K562 (cell line): ENCODE results near the gene CHN2. TPM values are rescaled to one million over a fixed set of nuclear protein-coding genes. Genes with fewer than 3 reads are reported as not detected.

Experiments
- ATAC-seq: fragments of 200-7000 bp; cut with Tn5 transposase; 3 replicates; pipeline ENCODE4 v1.9.1; 2020; ENCODE audit warnings: moderate library complexity
- BruUV-seq: library from RNA; stranded (reverse); fragments of 400-500 nt; replicated peaks from 2 replicates; lab custom pipeline; 2021; lab: Mats Ljungman, UMichigan
- CTCF ChIA-PET: fragments of 300-600 bp; formaldehyde crosslinking; extraction: SDS; loops from one replicate; lab custom pipeline; 2021; ENCODE audit warnings: low intra/inter-chr PET ratio; lab: Yijun Ruan, JAX
- POLR2A ChIA-PET: fragments of 300-600, 350-650 bp; sonication (Branson Sonifier 250); formaldehyde crosslinking; extraction: SDS; loops from one replicate; lab custom pipeline; 2021; ENCODE audit warnings: antibody characterized with exemption, inconsistent platforms; lab: Yijun Ruan, JAX
- DNase-seq, 4 experiments: peaks; one replicate each; pipeline versions ENCODE4 v3.0.0 to v3.0.0-alpha.2; 2011 to 2018; ENCODE audit warnings: low spot score in 3 of 4, mixed read lengths in 3 of 4; ENCODE audit errors: extremely low read depth in 1 of 4
- FAIRE-seq: peaks from 2 replicates; lab custom pipeline; 2011; peaks lifted over from hg19 to GRCh38; lab: Jason Lieb, UNC
- H2AFZ ChIP-seq: 2 replicates; pipeline ENCODE4 v1.6.0; 2011; ENCODE audit warnings: low read depth, low read length, control low read depth, inconsistent platforms
- H3K27ac ChIP-seq: fragments of 200-600 bp; 3 replicates; pipeline ENCODE4 v1.8.0; 2011; ENCODE audit warnings: low read depth, mild to moderate bottlenecking, control low read depth, inconsistent platforms, low read length, moderate library complexity, mixed read lengths; ENCODE audit errors: extremely low read depth
- H3K27me3 ChIP-seq, 2 experiments: fragments of 300-600 bp in 1 of 2; 2 replicates in 1 of 2; 3 replicates in 1 of 2; pipeline versions ENCODE4 v1.6.0 to v1.8.0; 2011; ENCODE audit warnings: inconsistent platforms in 2 of 2, low read length in 2 of 2, mild to moderate bottlenecking in 1 of 2, mixed read lengths in 1 of 2, moderate library complexity in 1 of 2; ENCODE audit not compliant: control insufficient read depth in 2 of 2, insufficient read depth in 2 of 2
- H3K36me3 ChIP-seq: fragments of 300-600 bp; 3 replicates; pipeline ENCODE4 v1.8.0; 2011; ENCODE audit warnings: mild to moderate bottlenecking, low read length, inconsistent platforms; ENCODE audit not compliant: control insufficient read depth, insufficient read depth
- H3K4me1 ChIP-seq, 2 experiments: fragments of 200-600 bp in 1 of 2; replicated peaks in 1 of 2; 2 replicates in 1 of 2; 3 replicates in 1 of 2; pipeline versions ENCODE4 v1.5.1 to v1.8.0; 2011; ENCODE audit warnings: inconsistent platforms in 2 of 2, low read length in 2 of 2, mild to moderate bottlenecking in 1 of 2, mixed read lengths in 1 of 2, moderate library complexity in 1 of 2; ENCODE audit not compliant: control insufficient read depth in 2 of 2, insufficient read depth in 2 of 2
- H3K4me2 ChIP-seq: 2 replicates; pipeline ENCODE4 v1.6.1; 2011; ENCODE audit warnings: low read length, control low read depth, inconsistent platforms, mixed read lengths; ENCODE audit not compliant: insufficient read depth
- H3K4me3 ChIP-seq: fragments of 200-600 bp; sonication (generic), shearing (Covaris generic); 2 replicates; pipeline ENCODE4 v1.5.1; 2016; ENCODE audit warnings: control low read depth, inconsistent platforms
- H3K79me2 ChIP-seq: fragments of 200-600 bp; 3 replicates; pipeline ENCODE4 v1.8.0; 2011; ENCODE audit warnings: low read length, inconsistent platforms; ENCODE audit not compliant: control insufficient read depth, insufficient read depth
- H3K9ac ChIP-seq, 2 experiments: 2 replicates each; pipeline versions ENCODE4 v1.6.0 to v1.6.1; 2011; ENCODE audit warnings: low read depth in 2 of 2, low read length in 2 of 2, control low read depth in 1 of 2, inconsistent platforms in 1 of 2, mild to moderate bottlenecking in 1 of 2, mixed read lengths in 1 of 2; ENCODE audit not compliant: insufficient read depth in 1 of 2
- H3K9me1 ChIP-seq: one replicate; pipeline ENCODE4 v1.6.0; 2011; ENCODE audit warnings: inconsistent platforms, mild to moderate bottlenecking, low read length, moderate library complexity; ENCODE audit not compliant: control insufficient read depth, insufficient read depth
- H3K9me3 ChIP-seq: replicated peaks from 2 replicates; pipeline ENCODE4 v1.5.1; 2011; ENCODE audit warnings: low read depth, low read length, inconsistent platforms; ENCODE audit not compliant: control insufficient read depth, insufficient read depth
- H4K20me1 ChIP-seq: replicated peaks from 2 replicates; pipeline ENCODE4 v1.6.1; 2011; ENCODE audit warnings: low read length, inconsistent platforms, mixed read lengths; ENCODE audit not compliant: control insufficient read depth, insufficient read depth
- CHD4 ChIP-seq: fragments of 200-600 bp; sonication (generic); IDR thresholded peaks from 3 replicates; pipeline ENCODE4 v1.6.1; 2012; ENCODE audit warnings: low read depth, mild to moderate bottlenecking, mixed read lengths, low read length, inconsistent platforms; ENCODE audit not compliant: insufficient read depth, insufficient replicate concordance, poor library complexity, severe bottlenecking
- NR2F6 ChIP-seq: fragments of 450-650 bp; formaldehyde crosslinking; IDR thresholded peaks from 2 replicates; pipeline ENCODE4 v1.4.0; 2020; ENCODE audit warnings: mild to moderate bottlenecking
- PHB2 ChIP-seq: fragments of 450-650 bp; IDR thresholded peaks from 2 replicates; pipeline ENCODE4 v1.6.1; 2017; ENCODE audit warnings: low read depth
- RBM15 ChIP-seq: fragments of 200-400 bp; formaldehyde crosslinking; IDR thresholded peaks from 2 replicates; pipeline ENCODE4 v1.6.1; 2018; ENCODE audit warnings: mild to moderate bottlenecking, low read length, moderate library complexity; ENCODE audit not compliant: insufficient read depth
- RBM22 ChIP-seq: fragments of 200-400 bp; formaldehyde crosslinking; IDR thresholded peaks from 2 replicates; pipeline ENCODE4 v1.6.1; 2018; ENCODE audit warnings: low read length, low read depth; ENCODE audit not compliant: poor library complexity, severe bottlenecking
- STAT5B ChIP-seq: fragments of 250-450 bp; sonication (Bioruptor Pico); IDR thresholded peaks from 2 replicates; pipeline ENCODE4 v1.8.0; 2021; ENCODE audit warnings: mild to moderate bottlenecking, inconsistent platforms
- ZNF274 ChIP-seq: IDR thresholded peaks from 2 replicates; pipeline ENCODE4 v1.6.1; 2011; ENCODE audit warnings: low read depth, mild to moderate bottlenecking, low read length, moderate library complexity, borderline replicate concordance
- WGBS: fragments of 100-300 bp; shearing (Covaris generic); methylation state at CpG from one replicate; pipeline ENCODE4 v1.1.6; 2016; ENCODE audit warnings: low coverage, mixed read lengths; ENCODE audit not compliant: insufficient coverage; ENCODE audit errors: missing lambda C conversion rate; 5-methylcytosine and 5-hydroxymethylcytosine counted together
- in situ Hi-C: fragments of 300-500 bp; cut with MboI; formaldehyde crosslinking; loops from 4 replicates; pipeline ENCODE4 v1.15.0; 2018; ENCODE audit warnings: inconsistent platforms, mixed read lengths
- intact Hi-C: fragments of 100-400 bp; cut with micrococcal nuclease; formaldehyde crosslinking; loops from 2 replicates; pipeline ENCODE4 v1.14.2; 2022
- polyA plus RNA-seq, 8 experiments: library from polyadenylated mRNA; depleted of rRNA in 4 of 8; stranded (reverse) in 5 of 8; unstranded in 3 of 8; fragments of >200 nt; fragmentation: Nextera tagmentation in 2 of 8; fragmentation: Illumina TruSeq in 1 of 8; extraction: Ambion mirVana in 2 of 8; extraction: Trizol in 1 of 8; gene quantifications; 2 replicates each; pipeline versions ENCODE4 v1.2.1 to v1.2.3, GENCODE V29; 2011 to 2014; ENCODE audit warnings: inconsistent platforms in 1 of 8, missing spikeins in 1 of 8
- total RNA-seq, 7 experiments: library from RNA; depleted of rRNA in 6 of 7; stranded (reverse); fragments of >200 nt in 6 of 7; fragmentation: Illumina TruSeq in 2 of 7; extraction: Trizol in 2 of 7; gene quantifications; 2 replicates each; pipeline versions ENCODE4 v1.2.1 to v1.2.3, GENCODE V29; 2011 to 2021; ENCODE audit warnings: low replicate concordance in 1 of 7
- TF ChIP-seq, protein P1 (sequence below): IDR thresholded peaks from 2 replicates; pipeline ENCODE4 v1.6.1; 2011; ENCODE audit warnings: borderline replicate concordance, low read depth, mild to moderate bottlenecking, moderate library complexity, low read length; ENCODE audit not compliant: insufficient read depth, poor library complexity, severe bottlenecking
- TF ChIP-seq, protein P2 (sequence below): fragments of 250-450 bp; sonication (Bioruptor Pico); IDR thresholded peaks from 2 replicates; pipeline ENCODE4 v1.8.0; 2021; ENCODE audit warnings: mild to moderate bottlenecking, moderate library complexity

The CHN2 gene
- total and polyA plus RNA-seq, 9 of the 15 experiments (the other 6 are each of a cell fraction or from before 2014, with no cell fraction given) = 0.12 to 2.1 (median 0.31) TPM; not detected in 1

DNA sequence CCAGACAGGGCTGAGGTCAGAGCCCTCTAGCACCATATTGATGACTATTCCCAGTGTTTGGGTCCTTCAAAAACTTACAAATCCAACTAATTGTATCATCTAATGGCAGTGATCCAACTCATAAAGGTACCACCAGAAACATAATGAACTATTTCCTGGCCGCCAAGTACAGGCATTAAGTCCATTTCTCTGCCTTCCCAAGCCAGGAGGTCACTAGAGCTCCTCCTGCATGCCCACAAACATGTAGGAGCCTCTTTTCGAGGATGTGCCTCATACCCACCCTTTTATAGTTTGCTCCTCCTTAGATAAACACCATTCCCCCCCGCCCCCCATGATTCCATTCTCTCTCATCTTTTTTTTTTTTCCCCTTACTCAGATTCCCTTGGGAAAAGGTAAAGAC lies 91.3 kb downstream of the CHN2 start:
- no peak for ATAC-seq
- POLR2A ChIA-PET = no interaction called here
- Histone ChIP-seq H3K9me1 (no peaks in the 10 kb centered on the region), H3K27me3 (peaks cover 0 to 17% of the 10 kb centered on the region in 2 experiments; a peak in 4 of 5 replicates), H4K20me1 (no peaks in the 10 kb centered on the region), H2AFZ (no peak overlapping the region), H3K4me1 (no peaks in the 10 kb centered on the region), H3K9me3 (no peaks in the 10 kb centered on the region), H3K9ac (no peak overlapping the region), H3K4me3 (no peak overlapping the region), H3K4me2 (no peak overlapping the region), H3K36me3 (no peaks in the 10 kb centered on the region), H3K79me2 (no peaks in the 10 kb centered on the region), H3K27ac (no peak overlapping the region)
- BruUV-seq = no TSS peak
- in situ Hi-C loops (no loop called here), intact Hi-C loops (no loop called here)
- FAIRE-seq = no peak
- TF ChIP-seq RBM22 = no peak
- TF ChIP-seq NR2F6 (CRISPR knock-in tag) = no peak
- TF ChIP-seq CHD4 = no peak
- TF ChIP-seq, protein P1, sequence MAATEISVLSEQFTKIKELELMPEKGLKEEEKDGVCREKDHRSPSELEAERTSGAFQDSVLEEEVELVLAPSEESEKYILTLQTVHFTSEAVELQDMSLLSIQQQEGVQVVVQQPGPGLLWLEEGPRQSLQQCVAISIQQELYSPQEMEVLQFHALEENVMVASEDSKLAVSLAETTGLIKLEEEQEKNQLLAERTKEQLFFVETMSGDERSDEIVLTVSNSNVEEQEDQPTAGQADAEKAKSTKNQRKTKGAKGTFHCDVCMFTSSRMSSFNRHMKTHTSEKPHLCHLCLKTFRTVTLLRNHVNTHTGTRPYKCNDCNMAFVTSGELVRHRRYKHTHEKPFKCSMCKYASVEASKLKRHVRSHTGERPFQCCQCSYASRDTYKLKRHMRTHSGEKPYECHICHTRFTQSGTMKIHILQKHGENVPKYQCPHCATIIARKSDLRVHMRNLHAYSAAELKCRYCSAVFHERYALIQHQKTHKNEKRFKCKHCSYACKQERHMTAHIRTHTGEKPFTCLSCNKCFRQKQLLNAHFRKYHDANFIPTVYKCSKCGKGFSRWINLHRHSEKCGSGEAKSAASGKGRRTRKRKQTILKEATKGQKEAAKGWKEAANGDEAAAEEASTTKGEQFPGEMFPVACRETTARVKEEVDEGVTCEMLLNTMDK = no peak
- TF ChIP-seq ZNF274 = no peak
- TF ChIP-seq RBM15 = no peak
- TF ChIP-seq STAT5B = no peak
- TF ChIP-seq, protein P2, sequence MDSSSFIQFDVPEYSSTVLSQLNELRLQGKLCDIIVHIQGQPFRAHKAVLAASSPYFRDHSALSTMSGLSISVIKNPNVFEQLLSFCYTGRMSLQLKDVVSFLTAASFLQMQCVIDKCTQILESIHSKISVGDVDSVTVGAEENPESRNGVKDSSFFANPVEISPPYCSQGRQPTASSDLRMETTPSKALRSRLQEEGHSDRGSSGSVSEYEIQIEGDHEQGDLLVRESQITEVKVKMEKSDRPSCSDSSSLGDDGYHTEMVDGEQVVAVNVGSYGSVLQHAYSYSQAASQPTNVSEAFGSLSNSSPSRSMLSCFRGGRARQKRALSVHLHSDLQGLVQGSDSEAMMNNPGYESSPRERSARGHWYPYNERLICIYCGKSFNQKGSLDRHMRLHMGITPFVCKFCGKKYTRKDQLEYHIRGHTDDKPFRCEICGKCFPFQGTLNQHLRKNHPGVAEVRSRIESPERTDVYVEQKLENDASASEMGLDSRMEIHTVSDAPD (CRISPR knock-in tag) = no peak
- TF ChIP-seq PHB2 = no peak
- no peak for DNase-seq
- CTCF ChIA-PET = no interaction called here
- WGBS = 0% methylated on average over 2 of the region's 3 CpGs
